ENCODE measurements around the gene SGO1.

The SGO1 gene

DNA sequence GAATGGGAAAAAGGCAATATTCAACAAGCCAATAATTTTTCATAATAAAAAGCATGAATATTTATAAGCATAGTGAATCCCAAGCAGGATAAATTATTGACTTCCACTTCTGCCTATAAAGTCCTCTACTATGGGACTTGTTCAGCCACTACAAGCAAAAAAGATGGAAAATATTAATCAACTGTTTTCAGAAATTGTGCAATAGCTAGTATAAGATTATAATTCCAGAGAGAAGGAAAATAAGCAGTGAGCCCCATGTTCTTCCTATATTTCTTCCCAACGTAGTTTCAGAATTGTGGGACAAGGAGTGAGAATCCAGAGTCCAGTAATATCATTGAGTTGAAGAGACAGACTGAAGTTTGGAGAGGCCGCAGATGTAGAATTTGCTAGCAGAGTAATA lies 24.3 kb downstream of the SGO1 start:
- H3K4me3 ChIP-seq (ENCODE audit: low read depth, low read length) = no peak overlapping the region
- TF ChIP-seq, protein P1, sequence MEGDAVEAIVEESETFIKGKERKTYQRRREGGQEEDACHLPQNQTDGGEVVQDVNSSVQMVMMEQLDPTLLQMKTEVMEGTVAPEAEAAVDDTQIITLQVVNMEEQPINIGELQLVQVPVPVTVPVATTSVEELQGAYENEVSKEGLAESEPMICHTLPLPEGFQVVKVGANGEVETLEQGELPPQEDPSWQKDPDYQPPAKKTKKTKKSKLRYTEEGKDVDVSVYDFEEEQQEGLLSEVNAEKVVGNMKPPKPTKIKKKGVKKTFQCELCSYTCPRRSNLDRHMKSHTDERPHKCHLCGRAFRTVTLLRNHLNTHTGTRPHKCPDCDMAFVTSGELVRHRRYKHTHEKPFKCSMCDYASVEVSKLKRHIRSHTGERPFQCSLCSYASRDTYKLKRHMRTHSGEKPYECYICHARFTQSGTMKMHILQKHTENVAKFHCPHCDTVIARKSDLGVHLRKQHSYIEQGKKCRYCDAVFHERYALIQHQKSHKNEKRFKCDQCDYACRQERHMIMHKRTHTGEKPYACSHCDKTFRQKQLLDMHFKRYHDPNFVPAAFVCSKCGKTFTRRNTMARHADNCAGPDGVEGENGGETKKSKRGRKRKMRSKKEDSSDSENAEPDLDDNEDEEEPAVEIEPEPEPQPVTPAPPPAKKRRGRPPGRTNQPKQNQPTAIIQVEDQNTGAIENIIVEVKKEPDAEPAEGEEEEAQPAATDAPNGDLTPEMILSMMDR (IDR thresholded peaks at IDR 0.05; ENCODE audit: low read depth, low read length, missing control alignments) = no peak
- in situ Hi-C loops (cut with HindIII; ENCODE audit: low sequenced_read_pairs) = no loop called here
- DNase-seq (ENCODE audit: low read depth) = no peak

DNA sequence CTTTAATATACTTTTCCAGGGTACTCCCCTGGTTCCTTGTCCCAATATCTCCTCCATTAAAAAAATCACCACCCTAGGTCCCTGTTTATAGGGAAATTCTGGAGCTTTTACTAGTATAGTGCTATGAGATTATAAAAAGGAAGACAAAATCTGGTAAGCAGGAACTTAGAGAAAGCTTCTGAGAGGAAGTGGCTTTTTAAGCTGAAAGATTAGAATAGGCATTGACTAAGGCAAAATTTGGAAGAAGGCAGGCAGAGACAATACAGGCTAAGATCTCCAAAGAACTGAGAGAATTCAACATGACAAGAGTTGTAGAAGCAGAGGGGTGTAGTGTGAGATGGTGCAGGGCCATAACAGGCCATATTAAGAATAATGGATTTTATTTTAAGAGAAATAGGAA lies 25.8 kb downstream of the SGO1 start:
- no peak overlapping the region for H3K4me3 ChIP-seq (ENCODE audit: low read depth, low read length)
- TF ChIP-seq, protein P1 (IDR thresholded peaks at IDR 0.05; ENCODE audit: low read depth, low read length, missing control alignments) = no peak
- DNase-seq (ENCODE audit: low read depth) = no peak
- in situ Hi-C loops (cut with HindIII; ENCODE audit: low sequenced_read_pairs) = no loop called here

DNA sequence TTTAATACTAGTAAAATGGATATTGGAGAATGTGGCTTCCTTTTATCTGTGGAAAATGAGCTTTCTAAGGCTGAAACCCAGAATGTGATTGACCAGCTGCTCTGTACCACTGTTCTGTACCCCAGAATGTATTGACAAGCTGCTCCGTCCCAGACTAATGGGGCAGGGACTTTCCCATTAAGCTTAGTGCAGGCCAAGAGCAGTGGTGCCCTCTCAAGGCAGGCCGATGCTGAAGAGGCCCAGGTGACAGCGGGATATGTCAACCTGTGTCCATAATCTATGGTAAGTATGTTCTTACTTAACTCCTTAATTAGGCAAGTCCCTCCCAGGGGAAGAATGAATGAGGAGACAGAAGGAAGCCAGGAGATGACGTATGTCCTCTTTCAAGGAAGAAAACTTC lies 31.1 kb downstream of the SGO1 start:
- DNase-seq (ENCODE audit: low read depth) = no peak
- H3K4me3 ChIP-seq (ENCODE audit: low read depth, low read length) = no peak overlapping the region
- TF ChIP-seq, protein P1 (IDR thresholded peaks at IDR 0.05; ENCODE audit: low read depth, low read length, missing control alignments) = no peak
- in situ Hi-C loops (cut with HindIII; ENCODE audit: low sequenced_read_pairs) = no loop called here

DNA sequence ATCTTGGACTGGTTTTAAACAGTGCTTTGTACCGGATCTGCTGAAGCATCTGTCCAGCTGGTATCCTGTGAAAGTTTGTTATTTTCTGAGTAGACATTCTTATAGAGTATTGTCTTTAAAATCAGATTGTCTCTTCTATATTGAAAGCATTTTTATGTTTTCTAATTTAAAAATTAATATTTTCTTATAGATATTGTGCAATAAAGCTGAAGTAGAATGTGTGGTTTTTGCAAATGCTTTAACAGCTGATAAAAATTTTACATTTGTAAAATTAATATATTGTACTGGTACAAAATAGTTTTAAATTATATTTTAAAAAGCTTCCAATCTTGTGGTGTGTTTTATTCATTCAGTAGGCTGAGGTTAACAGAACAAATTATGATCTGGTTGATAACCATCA lies 31.9 kb downstream of the SGO1 start:
- TF ChIP-seq, protein P1 (IDR thresholded peaks at IDR 0.05; ENCODE audit: low read depth, low read length, missing control alignments) = no peak
- in situ Hi-C loops (cut with HindIII; ENCODE audit: low sequenced_read_pairs) = no loop called here
- no peak for DNase-seq (ENCODE audit: low read depth)
- no peak overlapping the region for H3K4me3 ChIP-seq (ENCODE audit: low read depth, low read length)

DNA sequence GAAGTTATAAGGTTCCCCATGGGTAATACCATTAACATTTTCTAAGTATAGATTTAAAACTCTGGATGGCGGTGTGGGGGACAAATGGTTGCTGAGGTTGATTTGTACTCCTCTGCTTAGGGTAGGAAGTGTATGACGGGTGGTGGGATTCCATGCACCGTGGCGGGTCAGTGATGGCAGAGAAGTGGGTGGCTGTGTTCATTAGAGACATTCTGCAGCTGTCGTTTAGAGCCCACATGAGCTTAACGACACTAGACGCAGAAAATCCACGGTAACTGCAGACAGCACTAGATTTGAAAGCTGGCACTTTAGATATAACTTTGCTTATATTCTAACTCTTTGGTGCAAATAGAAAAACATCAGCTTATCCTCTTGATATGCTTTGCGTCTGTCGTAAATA lies 37.5 kb downstream of the SGO1 start:
- TF ChIP-seq, protein P1 (IDR thresholded peaks at IDR 0.05; ENCODE audit: low read depth, low read length, missing control alignments) = no peak
- DNase-seq (ENCODE audit: low read depth) = no peak
- in situ Hi-C loops (cut with HindIII; ENCODE audit: low sequenced_read_pairs) = no loop called here
- no peak overlapping the region for H3K4me3 ChIP-seq (ENCODE audit: low read depth, low read length)

DNA sequence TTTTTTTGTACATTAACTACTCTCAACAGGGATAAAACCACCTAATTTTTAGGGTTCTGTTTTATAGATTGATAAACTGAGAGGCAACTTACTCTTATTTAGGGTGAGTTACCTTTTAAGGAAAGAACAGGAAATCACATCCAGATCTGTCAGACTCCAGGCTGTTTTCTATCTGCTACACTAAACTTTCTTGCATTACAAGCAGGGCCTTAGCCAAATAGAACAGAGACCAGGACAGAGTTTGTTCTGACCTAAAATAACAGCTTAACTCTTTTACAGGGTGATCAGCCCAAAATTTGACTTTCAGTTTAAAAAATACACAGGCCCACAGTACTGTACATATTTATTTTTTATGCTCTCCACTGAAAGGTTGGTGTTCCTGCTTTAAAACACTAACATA lies 38.6 kb downstream of the SGO1 start:
- in situ Hi-C loops (cut with HindIII; ENCODE audit: low sequenced_read_pairs) = no loop called here
- H3K4me3 ChIP-seq (ENCODE audit: low read depth, low read length) = no peak overlapping the region
- DNase-seq (ENCODE audit: low read depth) = no peak
- TF ChIP-seq, protein P1 (IDR thresholded peaks at IDR 0.05; ENCODE audit: low read depth, low read length, missing control alignments) = no peak

DNA sequence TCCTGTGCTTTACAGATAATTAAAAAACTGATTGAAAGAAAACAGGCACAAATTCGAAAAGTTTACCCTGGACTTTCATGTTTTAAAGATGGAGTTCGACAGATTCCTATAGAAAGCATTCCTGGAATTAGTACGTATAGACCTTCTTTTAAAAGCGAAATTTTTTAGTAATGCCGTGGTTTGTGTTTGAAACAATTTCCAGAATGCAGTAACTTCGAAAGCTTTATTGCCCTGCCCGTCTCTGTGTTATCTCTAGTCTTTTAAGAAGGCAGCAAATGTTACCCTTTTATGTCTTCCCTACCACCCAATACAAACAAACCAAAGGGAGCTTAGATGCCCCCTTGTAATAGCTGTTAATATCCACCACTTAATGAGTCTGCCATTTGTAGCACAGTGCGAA lies 39.7 kb downstream of the SGO1 start:
- in situ Hi-C loops (cut with HindIII; ENCODE audit: low sequenced_read_pairs) = no loop called here
- DNase-seq (ENCODE audit: low read depth) = no peak

More for the DNA sequence above, 39.7 kb downstream of the SGO1 start:
- no peak overlapping the region for H3K4me3 ChIP-seq (ENCODE audit: low read depth, low read length)
- TF ChIP-seq, protein P1 (IDR thresholded peaks at IDR 0.05; ENCODE audit: low read depth, low read length, missing control alignments) = no peak

Measured in astrocyte of the cerebellum (primary cell).